Activated naive CD4-positive, alpha-beta T cell treated with anti-CD3 and anti-CD28 coated beads, Interleukin-2, amount 50 U/mL, for 72 hours (primary cell): Measurements from ENCODE around the gene DIP2A. TPM values are rescaled to one million over a fixed set of nuclear protein-coding genes. Genes with fewer than 3 reads are reported as not detected.
"Not testable (repeated sequence)": the region's sequence is repeated elsewhere in the genome, so short reads cannot be mapped to it uniquely, and the experiment has no call there.

Experiments
- ATAC-seq, 2 donors: fragments of 150-1000 bp; cut with Tn5 transposase; 2 replicates each; pipeline ENCODE4 v1.10.0; 2021; ENCODE audit warnings: mild to moderate bottlenecking in 2 of 2, moderate library complexity in 2 of 2
- DNase-seq, 2 donors: peaks; one replicate each; pipeline ENCODE4 v3.0.0; 2021 to 2022; ENCODE audit warnings: low spot score in 2 of 2
- H3K27ac Mint-ChIP-seq, 2 donors: one replicate each; pipeline ENCODE4 v1.8.0; 2022; ENCODE audit warnings: mild to moderate bottlenecking in 2 of 2, mixed read lengths in 2 of 2
- H3K36me3 Mint-ChIP-seq, 2 donors: one replicate each; pipeline ENCODE4 v1.8.0; 2022; ENCODE audit warnings: mixed read lengths in 2 of 2
- H3K9me3 Mint-ChIP-seq, 2 donors: one replicate each; pipeline ENCODE4 v1.8.0; 2022; ENCODE audit warnings: mixed read lengths in 2 of 2
- total RNA-seq, 2 donors: library from RNA; stranded (reverse); gene quantifications; one replicate each; pipeline ENCODE4 v1.2.3, GENCODE V29; 2022

DIP2A gene
- total RNA-seq, 2 donors from 2014 or later = 42.4 to 60.1 TPM

GRCh38 chr21:46455575-46456385 is 2.9 kb upstream of the DIP2A start:
- ATAC-seq (no peak), DNase-seq (no peak)
- Mint-ChIP-seq H3K27ac (peak overlapping the region in 1 of 2 donors; percentile 22), H3K36me3 (peaks cover 4 to 9% of the 10 kb centered on the region in 2 donors), H3K9me3 (no peaks in the 10 kb centered on the region)

GRCh38 chr21:46456750-46457149 is 1.9 kb upstream of the DIP2A start:
- no peak for ATAC-seq
- H3K27ac Mint-ChIP-seq = no peak overlapping the region
- H3K36me3 Mint-ChIP-seq = peaks cover 0 to 9% of the 10 kb centered on the region in 2 donors
- no peak for DNase-seq
- H3K9me3 Mint-ChIP-seq = no peaks in the 10 kb centered on the region

- ATAC-seq (peak; percentile 25 to 35), DNase-seq (peak in 1 of 2 donors; percentile 42)
- Mint-ChIP-seq H3K36me3 (peaks cover 0 to 9% of the 10 kb centered on the region in 2 donors), H3K9me3 (no peaks in the 10 kb centered on the region), H3K27ac (peak overlapping the region; percentile 92 to 96)
These were observed 833 bp upstream of the DIP2A start for GRCh38 chr21:46457801-46458314.

- no peaks in the 10 kb centered on the region for H3K9me3 Mint-ChIP-seq
- ATAC-seq = no peak
- no peak for DNase-seq
- peak overlapping the region in 1 of 2 donors; percentile 92 for H3K27ac Mint-ChIP-seq
- peaks cover 0 to 9% of the 10 kb centered on the region in 2 donors for H3K36me3 Mint-ChIP-seq
These were observed 299 bp downstream of the DIP2A start for GRCh38 chr21:46459024-46459355.

GRCh38 chr21:46459356-46460112 is 843 bp downstream of the DIP2A start:
- Mint-ChIP-seq H3K9me3 (no peaks in the 10 kb centered on the region), H3K27ac (peak overlapping the region; percentile 92 to 96), H3K36me3 (peaks cover 0 to 9% of the 10 kb centered on the region in 2 donors)
- DNase-seq (peak; percentile 23 to 56), ATAC-seq (no peak)

GRCh38 chr21:46461909-46462308 is 3.2 kb downstream of the DIP2A start:
- DNase-seq (peak in 1 of 2 donors; percentile 28), ATAC-seq (no peak)
- Mint-ChIP-seq H3K27ac (no peak overlapping the region), H3K9me3 (no peaks in the 10 kb centered on the region), H3K36me3 (peaks cover 5 to 9% of the 10 kb centered on the region in 2 donors)

GRCh38 chr21:46465153-46465552 is 6.5 kb downstream of the DIP2A start:
- not testable (repeated sequence) for H3K27ac Mint-ChIP-seq, H3K9me3 Mint-ChIP-seq, DNase-seq, ATAC-seq, H3K36me3 Mint-ChIP-seq

GRCh38 chr21:46465651-46466050 is 7.0 kb downstream of the DIP2A start:
- Mint-ChIP-seq H3K9me3 (no peaks in the 10 kb centered on the region), H3K36me3 (peaks cover 0 to 5% of the 10 kb centered on the region in 2 donors)

GRCh38 chr21:46468108-46468774 is 9.6 kb downstream of the DIP2A start:
- peaks cover 0 to 12% of the 10 kb centered on the region in 2 donors for H3K36me3 Mint-ChIP-seq
- no peak for DNase-seq
- ATAC-seq = peak; percentile 86 to 93

More at GRCh38 chr21:46465651-46466050, 7.0 kb downstream of the DIP2A start:
- ATAC-seq (no peak), DNase-seq (no peak)
- no peak overlapping the region for H3K27ac Mint-ChIP-seq

GRCh38 chr21:46469275-46469674 is 10.6 kb downstream of the DIP2A start:
- peaks cover 0 to 12% of the 10 kb centered on the region in 2 donors for H3K36me3 Mint-ChIP-seq

More at GRCh38 chr21:46468108-46468774, 9.6 kb downstream of the DIP2A start:
- Mint-ChIP-seq H3K27ac (no peak overlapping the region), H3K9me3 (peaks cover 0 to 5% of the 10 kb centered on the region in 2 donors)

GRCh38 chr21:46471514-46471913 is 12.8 kb downstream of the DIP2A start:
- H3K36me3 Mint-ChIP-seq = peaks cover 0 to 12% of the 10 kb centered on the region in 2 donors
- H3K27ac Mint-ChIP-seq = no peak overlapping the region

More at GRCh38 chr21:46469275-46469674, 10.6 kb downstream of the DIP2A start:
- Mint-ChIP-seq H3K27ac (no peak overlapping the region), H3K9me3 (peaks cover 0 to 5% of the 10 kb centered on the region in 2 donors)
- DNase-seq (no peak), ATAC-seq (no peak)

GRCh38 chr21:46472246-46472645 is 13.6 kb downstream of the DIP2A start:
- H3K27ac Mint-ChIP-seq = peak overlapping the region in 1 of 2 donors; percentile 17
- peaks cover 0 to 5% of the 10 kb centered on the region in 2 donors for H3K9me3 Mint-ChIP-seq
- H3K36me3 Mint-ChIP-seq = peaks cover 0 to 18% of the 10 kb centered on the region in 2 donors
- ATAC-seq = no peak
- DNase-seq = no peak

More at GRCh38 chr21:46471514-46471913, 12.8 kb downstream of the DIP2A start:
- peaks cover 0 to 5% of the 10 kb centered on the region in 2 donors for H3K9me3 Mint-ChIP-seq
- ATAC-seq = no peak
- DNase-seq = no peak

- peak overlapping the region in 1 of 2 donors; percentile 35 for H3K27ac Mint-ChIP-seq
- peaks cover 0 to 5% of the 10 kb centered on the region in 2 donors for H3K9me3 Mint-ChIP-seq
- peaks cover 0 to 23% of the 10 kb centered on the region in 2 donors for H3K36me3 Mint-ChIP-seq
- no peak for ATAC-seq
- DNase-seq = no peak
These were observed 15.7 kb downstream of the DIP2A start for GRCh38 chr21:46474382-46474781.

GRCh38 chr21:46475296-46475695 is 16.6 kb downstream of the DIP2A start:
- H3K9me3 Mint-ChIP-seq = peaks cover 0 to 5% of the 10 kb centered on the region in 2 donors
- H3K36me3 Mint-ChIP-seq = peaks cover 0 to 23% of the 10 kb centered on the region in 2 donors
- ATAC-seq (no peak), DNase-seq (no peak)
- H3K27ac Mint-ChIP-seq = no peak overlapping the region

- DNase-seq (no peak), ATAC-seq (no peak)
- peaks cover 0 to 16% of the 10 kb centered on the region in 2 donors for H3K36me3 Mint-ChIP-seq
- no peaks in the 10 kb centered on the region for H3K9me3 Mint-ChIP-seq
- no peak overlapping the region for H3K27ac Mint-ChIP-seq
These were observed 19.1 kb downstream of the DIP2A start for GRCh38 chr21:46477765-46478164.

- Mint-ChIP-seq H3K36me3 (peaks cover 0 to 16% of the 10 kb centered on the region in 2 donors), H3K9me3 (no peaks in the 10 kb centered on the region), H3K27ac (no peak overlapping the region)
- DNase-seq (no peak), ATAC-seq (no peak)
These were observed 20.2 kb downstream of the DIP2A start for GRCh38 chr21:46478910-46479309.
